Measurements from ENCODE around the gene TEAD1.
A peak's percentile ranks its signal among the peaks of the same experiment; 100 is the strongest.

Gene TEAD1

GRCh38 chr11:12667646-12668045 is 6.6 kb upstream of the TEAD1 start:
- no peak for DNase-seq

- DNase-seq: no peak
Observed at GRCh38 chr11:12668166-12668565, 6.1 kb upstream of the TEAD1 start.

- DNase-seq: no peak
Observed at GRCh38 chr11:12669930-12670329, 4.3 kb upstream of the TEAD1 start.

GRCh38 chr11:12671370-12671769 is 2.9 kb upstream of the TEAD1 start:
- no peak for DNase-seq

- DNase-seq: no peak
Observed at GRCh38 chr11:12673601-12673923, 659 bp upstream of the TEAD1 start.

- no peak for DNase-seq
Observed at GRCh38 chr11:12674571-12674935, 332 bp downstream of the TEAD1 start.

- peak; percentile 48 for DNase-seq
Observed at GRCh38 chr11:12674936-12675696, 895 bp downstream of the TEAD1 start.

- no peak for DNase-seq
Observed at GRCh38 chr11:12675951-12676711, 1.9 kb downstream of the TEAD1 start.

- DNase-seq: no peak
Observed at GRCh38 chr11:12677131-12677530, 2.9 kb downstream of the TEAD1 start.

- DNase-seq: no peak
Observed at GRCh38 chr11:12678092-12678491, 3.9 kb downstream of the TEAD1 start.

GRCh38 chr11:12678991-12679390 is 4.8 kb downstream of the TEAD1 start:
- no peak for DNase-seq

- DNase-seq: no peak
Observed at GRCh38 chr11:12679471-12679870, 5.2 kb downstream of the TEAD1 start.

GRCh38 chr11:12680246-12680939 is 6.2 kb downstream of the TEAD1 start:
- peak; percentile 56 for DNase-seq

GRCh38 chr11:12680940-12681258 is 6.7 kb downstream of the TEAD1 start:
- DNase-seq: no peak

GRCh38 chr11:12681466-12681865 is 7.2 kb downstream of the TEAD1 start:
- DNase-seq: no peak

GRCh38 chr11:12682288-12682687 is 8.1 kb downstream of the TEAD1 start:
- no peak for DNase-seq

- DNase-seq: no peak
Observed at GRCh38 chr11:12682737-12683500, 8.7 kb downstream of the TEAD1 start.

- no peak for DNase-seq
Observed at GRCh38 chr11:12683874-12684273, 9.7 kb downstream of the TEAD1 start.

- DNase-seq: no peak
Observed at GRCh38 chr11:12684315-12684714, 10.1 kb downstream of the TEAD1 start.

- no peak for DNase-seq
Observed at GRCh38 chr11:12684816-12685215, 10.6 kb downstream of the TEAD1 start.

GRCh38 chr11:12685229-12685628 is 11.0 kb downstream of the TEAD1 start:
- no peak for DNase-seq

GRCh38 chr11:12686246-12687060 is 12.2 kb downstream of the TEAD1 start:
- no peak for DNase-seq

- no peak for DNase-seq
Observed at GRCh38 chr11:12687216-12687623, 13.0 kb downstream of the TEAD1 start.

Data from NCI-H446 treated with DMSO at 0.1 percent for 48 hours (cell line).